CD4-positive, alpha-beta T cell (primary cell): ENCODE measurements around the gene YPEL5. TPM values are rescaled to one million over a fixed set of nuclear protein-coding genes. Genes with fewer than 3 reads are reported as not detected.
"Not testable (repeated sequence)": the region's sequence is repeated elsewhere in the genome, so short reads cannot be mapped to it uniquely, and the experiment has no call there.

Source experiments
- ATAC-seq: fragments of 200-7000 bp; cut with Tn5 transposase; one replicate; pipeline ENCODE4 v1.10.0; 2022; ENCODE audit warnings: mild to moderate bottlenecking; ENCODE audit not compliant: poor library complexity
- CTCF ChIA-PET: fragments of 350-600 bp; sonication (Branson Sonifier 250); formaldehyde crosslinking; loops from one replicate; lab custom pipeline; 2021; ENCODE audit warnings: antibody characterized with exemption, inconsistent platforms; lab: Charles Lee
- POLR2A ChIA-PET: fragments of 350-600 bp; sonication (Branson Sonifier 250); formaldehyde crosslinking; loops from one replicate; lab custom pipeline; 2021; ENCODE audit warnings: antibody characterized with exemption, inconsistent platforms; lab: Charles Lee
- DNase-seq, 14 experiments: peaks; one replicate each; pipeline ENCODE4 v3.0.0-alpha.2; 2013 to 2020; ENCODE audit warnings: mixed read lengths in 2 of 14
- H3K27ac ChIP-seq, 2 donors: one replicate each; pipeline versions ENCODE4 v1.5.1 to v1.7.0; 2013; ENCODE audit warnings: low read length in 2 of 2, low read depth in 1 of 2, mild to moderate bottlenecking in 1 of 2
- H3K27me3 ChIP-seq, 2 experiments: 1 replicate in 1 of 2; 2 replicates in 1 of 2; pipeline versions ENCODE4 v1.6.1 to v1.7.0; 2013; ENCODE audit warnings: low read length in 2 of 2, control low read depth in 1 of 2, mild to moderate bottlenecking in 1 of 2, moderate library complexity in 1 of 2; ENCODE audit not compliant: insufficient read depth in 2 of 2, control insufficient read depth in 1 of 2
- H3K36me3 ChIP-seq: one replicate; pipeline ENCODE4 v1.6.1; 2013; ENCODE audit warnings: low read length, control low read depth; ENCODE audit not compliant: insufficient read depth
- H3K4me1 ChIP-seq: one replicate; pipeline ENCODE4 v1.6.1; 2013; ENCODE audit warnings: low read length, control low read depth; ENCODE audit not compliant: insufficient read depth
- H3K4me3 ChIP-seq: one replicate; pipeline ENCODE4 v1.5.1; 2013; ENCODE audit warnings: mild to moderate bottlenecking, low read length, moderate library complexity
- H3K9me3 ChIP-seq, 2 experiments: 1 replicate in 1 of 2; 2 replicates in 1 of 2; pipeline versions ENCODE4 v1.6.1 to v1.7.0; 2013; ENCODE audit warnings: low read length in 2 of 2, mild to moderate bottlenecking in 2 of 2, control low read depth in 1 of 2, moderate library complexity in 1 of 2; ENCODE audit not compliant: control insufficient read depth in 1 of 2, insufficient read depth in 1 of 2
- H3K27ac Mint-ChIP-seq: one replicate; pipeline ENCODE4 v1.8.0; 2020; ENCODE audit warnings: mixed read lengths
- H3K27me3 Mint-ChIP-seq: one replicate; pipeline ENCODE4 v1.8.0; 2021; ENCODE audit warnings: mixed read lengths
- H3K36me3 Mint-ChIP-seq: one replicate; pipeline ENCODE4 v1.8.0; 2021; ENCODE audit warnings: low read depth, mixed read lengths
- H3K4me1 Mint-ChIP-seq: one replicate; pipeline ENCODE4 v1.8.0; 2021; ENCODE audit warnings: low read depth, mixed read lengths
- H3K4me3 Mint-ChIP-seq: one replicate; pipeline ENCODE4 v1.8.0; 2020; ENCODE audit warnings: mild to moderate bottlenecking, mixed read lengths
- H3K9me3 Mint-ChIP-seq: one replicate; pipeline ENCODE4 v1.8.0; 2020; ENCODE audit warnings: mixed read lengths
- CTCF ChIP-seq: fragments of 200-600 bp; IDR thresholded peaks from one replicate; pipeline ENCODE4 v1.8.0; 2022; ENCODE audit warnings: antibody characterized with exemption, mild to moderate bottlenecking
- intact Hi-C, 2 experiments: fragments of 100-400 bp; cut with DNase I in 1 of 2; cut with micrococcal nuclease in 1 of 2; formaldehyde crosslinking; loops; one replicate each; pipeline versions ENCODE4 v1.15.1 to v1.9.0; 2023 to 2025; cut with DNase I, micrococcal nuclease
- total RNA-seq, 174 experiments: library from RNA in 2 of 174; stranded (reverse) in 2 of 174; gene quantifications; one replicate each; pipeline ENCODE4 v1.2.3 and lab custom pipeline; 2021 to 2026

Gene YPEL5
- total RNA-seq, 2 experiments from 2014 or later: 932 to 972 TPM

DNA sequence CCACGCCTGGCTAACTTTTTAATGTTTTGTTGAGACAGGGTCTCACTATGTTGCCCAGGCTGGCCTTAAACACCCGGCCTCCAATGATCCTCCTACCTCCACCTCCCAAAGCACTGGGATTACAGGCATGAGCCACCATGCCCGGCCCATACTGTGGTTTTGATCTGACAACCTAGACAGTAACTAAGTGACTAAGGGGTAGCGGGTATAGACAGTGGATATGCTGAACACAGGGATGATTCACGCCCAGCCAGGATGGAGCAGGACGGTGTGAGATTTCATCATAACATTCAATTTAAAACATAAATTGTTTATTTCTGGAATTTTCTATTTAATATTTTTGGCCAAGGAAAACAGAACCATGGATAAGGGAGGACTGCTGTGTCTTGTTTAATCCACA lies 36.0 kb upstream of the YPEL5 start:
- intact Hi-C loops: no loop called here
- H3K4me3 Mint-ChIP-seq: no peak overlapping the region
- H3K27me3 Mint-ChIP-seq: no peaks in the 10 kb centered on the region
- TF ChIP-seq CTCF: no peak
- H3K27ac Mint-ChIP-seq: no peak overlapping the region
- Histone ChIP-seq H3K27me3 (no peaks in the 10 kb centered on the region), H3K36me3 (no peaks in the 10 kb centered on the region), H3K4me1 (no peaks in the 10 kb centered on the region), H3K4me3 (no peak overlapping the region), H3K9me3 (no peaks in the 10 kb centered on the region), H3K27ac (no peak overlapping the region)
- POLR2A ChIA-PET: no interaction called here
- no peak for ATAC-seq
- DNase-seq: no peak
- CTCF ChIA-PET: no interaction called here
- H3K4me1 Mint-ChIP-seq: peaks cover 4% of the 10 kb centered on the region
- no peaks in the 10 kb centered on the region for H3K9me3 Mint-ChIP-seq
- no peaks in the 10 kb centered on the region for H3K36me3 Mint-ChIP-seq

DNA sequence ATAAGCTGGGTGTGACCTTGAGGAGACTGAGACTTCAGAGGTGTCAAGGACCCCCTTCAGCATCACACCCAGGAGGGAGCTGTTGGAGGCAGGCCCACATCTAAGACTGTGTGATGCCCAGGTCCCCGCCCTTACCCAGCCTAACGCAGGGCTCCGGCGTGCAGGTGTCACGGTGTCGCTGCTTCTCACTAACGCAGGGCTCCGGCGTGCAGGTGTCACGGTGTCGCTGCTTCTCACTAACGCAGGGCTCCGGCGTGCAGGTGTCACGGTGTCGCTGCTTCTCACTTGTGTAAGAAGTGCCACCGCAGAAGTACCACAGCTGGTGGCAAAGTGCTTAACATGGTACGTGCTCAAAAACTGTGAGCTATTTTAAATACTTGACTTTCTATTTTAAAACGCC lies 35.6 kb upstream of the YPEL5 start:
- H3K4me3 ChIP-seq, H3K27me3 ChIP-seq, H3K9me3 Mint-ChIP-seq, H3K4me3 Mint-ChIP-seq, CTCF ChIA-PET, ATAC-seq, POLR2A ChIA-PET, H3K27ac ChIP-seq, H3K4me1 ChIP-seq, H3K36me3 Mint-ChIP-seq, DNase-seq, H3K36me3 ChIP-seq, H3K4me1 Mint-ChIP-seq, H3K27ac Mint-ChIP-seq, H3K9me3 ChIP-seq, intact Hi-C loops, H3K27me3 Mint-ChIP-seq: not testable (repeated sequence)

- TF ChIP-seq CTCF: no peak
- H3K27me3 Mint-ChIP-seq: no peaks in the 10 kb centered on the region
- Histone ChIP-seq H3K27ac (no peak overlapping the region), H3K27me3 (no peaks in the 10 kb centered on the region), H3K4me3 (no peak overlapping the region), H3K9me3 (no peaks in the 10 kb centered on the region), H3K4me1 (no peaks in the 10 kb centered on the region), H3K36me3 (no peaks in the 10 kb centered on the region)
- no peak overlapping the region for H3K4me3 Mint-ChIP-seq
- H3K36me3 Mint-ChIP-seq: no peaks in the 10 kb centered on the region
- intact Hi-C loops: no loop called here
- no peak overlapping the region for H3K27ac Mint-ChIP-seq
- ChIA-PET POLR2A (interaction anchor here (0.9 kb wide), 1 partner anchor 599 kb away, joined by 3 read pairs; no protein-coding TSS in a partner anchor), CTCF (interaction anchor here (1.7 kb wide), 1 partner anchor 53 kb away, joined by 5 read pairs; no protein-coding TSS in a partner anchor)
- H3K4me1 Mint-ChIP-seq: peaks cover 5% of the 10 kb centered on the region
- ATAC-seq: no peak
- H3K9me3 Mint-ChIP-seq: no peaks in the 10 kb centered on the region
- no peak for DNase-seq
Measured at GRCh38 chr2:30112561-30112960, 34.2 kb upstream of the YPEL5 start.
